Tibial artery (tissue), 4 donors: Measurements from ENCODE around the gene ICAM5.
"Not testable (repeated sequence)": the region's sequence is repeated elsewhere in the genome, so short reads cannot be mapped to it uniquely, and the experiment has no call there.

Source experiments
- DNase-seq, 2 donors: peaks; one replicate each; pipeline ENCODE4 v3.0.0-alpha.2; 2019
- H3K27ac ChIP-seq, 2 donors: fragments of 200-600 bp; sonication (generic) in 1 of 2; 1 replicate in 1 of 2; 2 replicates in 1 of 2; pipeline ENCODE4 v1.5.1; 2018 to 2019; ENCODE audit warnings: mild to moderate bottlenecking in 1 of 2
- H3K27me3 ChIP-seq, 2 donors: fragments of 200-600 bp; sonication (generic) in 1 of 2; one replicate each; pipeline versions ENCODE4 v1.5.1 to v1.6.0; 2016 to 2019
- H3K36me3 ChIP-seq, 3 donors: fragments of 200-600 bp; sonication (generic) in 2 of 3; one replicate each; pipeline ENCODE4 v1.5.1; 2016 to 2019; ENCODE audit warnings: mild to moderate bottlenecking in 2 of 3
- H3K4me1 ChIP-seq, 4 donors: fragments of 200-600 bp; sonication (generic) in 2 of 4; 1 replicate in 3 of 4; 2 replicates in 1 of 4; pipeline ENCODE4 v1.5.1; 2016 to 2019
- H3K4me3 ChIP-seq, 2 donors: fragments of 200-600 bp; sonication (generic) in 1 of 2; 1 replicate in 1 of 2; 2 replicates in 1 of 2; pipeline ENCODE4 v1.5.1; 2018 to 2019; ENCODE audit warnings: mild to moderate bottlenecking in 2 of 2
- H3K9me3 ChIP-seq, 3 donors: fragments of 200-600 bp; sonication (generic) in 1 of 3; one replicate each; pipeline ENCODE4 v1.5.1; 2016 to 2019
- CTCF ChIP-seq, 2 experiments: fragments of 200-600 bp in 1 of 2; fragments of 450-650 bp in 1 of 2; IDR thresholded peaks; one replicate each; pipeline ENCODE4 v1.5.1; 2017 to 2019; ENCODE audit warnings: antibody characterized with exemption in 2 of 2, mild to moderate bottlenecking in 1 of 2, moderate library complexity in 1 of 2
- intact Hi-C: fragments of 100-400 bp; cut with DNase I; formaldehyde crosslinking; loops from one replicate; pipeline ENCODE4 v1.15.0; 2023; ENCODE audit warnings: low total_unique reads

Gene ICAM5

DNA sequence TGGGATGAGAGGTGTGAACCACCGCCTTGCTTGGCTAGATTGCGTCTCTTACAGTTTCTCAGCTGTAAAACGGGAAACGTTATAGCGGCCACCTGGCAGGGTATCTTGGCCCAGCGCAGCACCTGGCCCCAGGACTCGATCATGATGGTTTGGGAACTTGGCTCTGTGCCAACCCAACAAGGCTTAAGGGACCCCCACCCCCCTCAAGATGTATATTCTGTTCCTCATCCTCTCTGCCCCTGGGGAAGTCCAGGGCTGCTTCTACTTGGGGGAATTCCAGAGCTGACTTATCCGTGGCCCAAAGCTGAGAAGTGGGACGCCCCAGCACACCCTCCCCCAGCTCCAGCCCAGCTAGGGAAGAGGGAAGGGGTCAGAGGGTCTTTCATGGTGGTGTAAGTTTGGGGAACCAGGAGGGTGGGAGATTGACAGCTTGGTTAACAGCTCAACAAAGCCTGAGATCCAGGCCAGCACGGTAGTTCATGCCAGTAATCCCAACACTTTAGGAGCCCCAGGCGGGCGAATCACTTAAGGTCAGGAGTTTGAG, 18.1 kb upstream of the ICAM5 start:
- no peaks in the 10 kb centered on the region for H3K9me3 ChIP-seq
- peak overlapping the region; percentile 43 to 47 for H3K4me3 ChIP-seq
- TF ChIP-seq CTCF (IDR thresholded peaks at IDR 0.05) = no peak
- no peak for DNase-seq
- H3K36me3 ChIP-seq = peaks cover 0 to 9% (median 6%) of the 10 kb centered on the region in 3 donors
- intact Hi-C loops = no loop called here
- peak overlapping the region; percentile 53 to 61 for H3K27ac ChIP-seq
- peaks cover 0 to 20% (median 18%) of the 10 kb centered on the region in 4 donors for H3K4me1 ChIP-seq
- peaks cover 0 to 42% of the 10 kb centered on the region in 2 donors for H3K27me3 ChIP-seq

- no peak for DNase-seq
- Histone ChIP-seq H3K4me3 (no peak overlapping the region), H3K9me3 (no peaks in the 10 kb centered on the region), H3K27ac (no peak overlapping the region), H3K27me3 (peaks cover 0 to 32% of the 10 kb centered on the region in 2 donors), H3K4me1 (peaks cover 0 to 19% (median 17%) of the 10 kb centered on the region in 4 donors), H3K36me3 (peaks cover 0 to 15% (median 6%) of the 10 kb centered on the region in 3 donors)
- intact Hi-C loops = no loop called here
- TF ChIP-seq CTCF (IDR thresholded peaks at IDR 0.05) = no peak
Observed at GRCh38 chr19:10274589-10274988, 15.2 kb upstream of the ICAM5 start.

- Histone ChIP-seq H3K27me3 (peaks cover 0 to 8% of the 10 kb centered on the region in 2 donors), H3K9me3 (no peaks in the 10 kb centered on the region), H3K36me3 (peaks cover 0 to 15% (median 6%) of the 10 kb centered on the region in 3 donors), H3K4me1 (no peaks in the 10 kb centered on the region), H3K4me3 (no peak overlapping the region), H3K27ac (no peak overlapping the region)
- intact Hi-C loops = no loop called here
- TF ChIP-seq CTCF (IDR thresholded peaks at IDR 0.05) = no peak
- DNase-seq = no peak
Observed at GRCh38 chr19:10277795-10278589, 11.8 kb upstream of the ICAM5 start.

- H3K4me3 ChIP-seq = no peak overlapping the region
- no peaks in the 10 kb centered on the region for H3K4me1 ChIP-seq
- peaks cover 0 to 18% (median 10%) of the 10 kb centered on the region in 3 donors for H3K36me3 ChIP-seq
- DNase-seq = no peak
- H3K27me3 ChIP-seq = peaks cover 0 to 12% of the 10 kb centered on the region in 2 donors
- H3K27ac ChIP-seq = no peak overlapping the region
- no peak for TF ChIP-seq CTCF (IDR thresholded peaks at IDR 0.05)
- H3K9me3 ChIP-seq = no peaks in the 10 kb centered on the region
- intact Hi-C loops = no loop called here
Observed at GRCh38 chr19:10278935-10279334, 10.8 kb upstream of the ICAM5 start.

DNA sequence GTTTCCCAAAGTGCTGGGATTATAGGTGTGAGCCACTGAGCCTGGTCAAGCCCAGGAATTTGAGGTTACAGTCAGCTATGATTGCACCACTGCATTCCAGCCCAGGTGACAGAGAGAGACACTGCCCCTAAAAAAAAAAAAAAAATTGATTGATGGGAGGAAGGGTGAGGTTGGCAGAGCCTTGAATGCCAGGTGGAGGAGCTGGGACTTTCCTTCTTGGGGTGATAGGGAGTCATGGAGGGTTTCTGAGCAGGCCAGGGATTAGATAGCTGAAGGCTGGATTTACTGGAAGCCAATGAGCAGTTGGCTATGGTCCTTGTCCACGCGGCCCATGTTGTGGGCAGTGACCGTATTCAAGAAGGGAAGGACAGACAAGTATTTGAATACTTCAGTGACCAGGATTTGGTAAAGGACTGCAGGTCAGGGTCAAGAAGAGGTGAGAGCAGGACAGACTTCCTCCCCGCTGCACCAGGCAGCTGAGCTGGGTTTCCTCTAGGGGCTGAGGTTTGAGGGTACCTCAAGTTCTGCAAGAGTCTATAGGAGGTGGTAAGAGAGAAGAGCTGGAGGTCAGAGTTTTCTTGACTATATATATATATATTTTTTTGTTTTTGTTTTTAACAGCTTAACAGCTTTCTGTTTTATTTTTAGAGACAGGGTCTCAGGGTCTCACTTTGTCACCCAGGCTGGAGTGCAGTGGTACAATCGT, 9.9 kb upstream of the ICAM5 start:
- Histone ChIP-seq H3K36me3 (peaks cover 0 to 24% (median 15%) of the 10 kb centered on the region in 3 donors), H3K27ac (no peak overlapping the region), H3K9me3 (no peaks in the 10 kb centered on the region), H3K27me3 (peaks cover 0 to 21% of the 10 kb centered on the region in 2 donors), H3K4me3 (no peak overlapping the region), H3K4me1 (no peaks in the 10 kb centered on the region)
- DNase-seq = no peak
- intact Hi-C loops = no loop called here
- TF ChIP-seq CTCF (IDR thresholded peaks at IDR 0.05) = no peak

- intact Hi-C loops, H3K4me1 ChIP-seq, H3K27ac ChIP-seq, H3K9me3 ChIP-seq, DNase-seq, H3K4me3 ChIP-seq: not testable (repeated sequence)
- Histone ChIP-seq H3K36me3 (peaks cover 0 to 29% (median 21%) of the 10 kb centered on the region in 3 donors), H3K27me3 (peaks cover 0 to 34% of the 10 kb centered on the region in 2 donors)
Observed at GRCh38 chr19:10282043-10282442, 7.7 kb upstream of the ICAM5 start.
